Esophagus squamous epithelium (tissue), 4 donors: ENCODE data around the gene EWSR1.

Experiments used
- CTCF ChIP-seq, 6 experiments: fragments of 450-650 bp in 4 of 6; fragments of 200-600 bp in 2 of 6; sonication (generic) in 2 of 6; IDR thresholded peaks; one replicate each; pipeline ENCODE4 v1.5.1; 2016 to 2019; ENCODE audit warnings: antibody characterized with exemption in 6 of 6, mild to moderate bottlenecking in 4 of 6, moderate library complexity in 4 of 6
- POLR2A ChIP-seq, 4 donors: fragments of 450-650 bp; IDR thresholded peaks; one replicate each; pipeline ENCODE4 v1.6.1; 2017; ENCODE audit warnings: antibody characterized with exemption in 4 of 4, mild to moderate bottlenecking in 4 of 4, moderate library complexity in 3 of 4

DNA sequence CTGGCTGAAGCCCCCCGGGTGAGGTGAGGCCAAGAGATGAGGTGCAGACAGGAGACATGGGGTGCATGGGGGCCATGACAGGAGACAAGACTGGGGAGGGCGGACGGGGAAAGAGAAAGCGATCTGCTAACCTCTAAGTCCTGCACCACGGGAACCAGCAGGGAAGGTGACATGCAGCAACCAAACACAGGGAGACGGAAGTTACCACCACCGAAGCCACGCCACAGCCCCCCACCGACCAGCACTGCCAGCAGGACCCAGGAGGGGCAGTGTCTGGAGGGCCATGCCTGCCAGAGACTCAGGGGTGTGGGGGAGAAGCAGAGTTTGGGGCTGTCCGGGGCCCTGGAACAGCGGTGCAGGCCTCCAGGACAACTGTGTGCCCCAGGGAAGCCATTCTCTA, 61.5 kb downstream of the EWSR1 start:
- no peak for TF ChIP-seq POLR2A (IDR thresholded peaks at IDR 0.05)
- no peak for TF ChIP-seq CTCF (IDR thresholded peaks at IDR 0.05)
